Chondrocyte (in vitro differentiated cells): ENCODE data around the gene IFNK. TPM values are rescaled to one million over a fixed set of nuclear protein-coding genes. Genes with fewer than 3 reads are reported as not detected.

Source experiments
- DNase-seq: peaks from one replicate; pipeline ENCODE4 v3.0.0; 2021; ENCODE audit warnings: mixed read lengths, low spot score
- H3K27ac Mint-ChIP-seq: one replicate; pipeline ENCODE4 v1.8.0; 2021; ENCODE audit warnings: mild to moderate bottlenecking, moderate library complexity, mixed read lengths; ENCODE audit not compliant: unreplicated experiment
- H3K27me3 Mint-ChIP-seq: 2 replicates; pipeline ENCODE4 v1.8.0; 2021; ENCODE audit warnings: low read depth, mixed read lengths
- H3K36me3 Mint-ChIP-seq: 2 replicates; pipeline ENCODE4 v1.8.0; 2021; ENCODE audit warnings: low read depth, mixed read lengths
- H3K4me1 Mint-ChIP-seq: 2 replicates; pipeline ENCODE4 v1.8.0; 2021; ENCODE audit warnings: low read depth, mild to moderate bottlenecking, mixed read lengths
- H3K4me3 Mint-ChIP-seq: one replicate; pipeline ENCODE4 v1.8.0; 2021; ENCODE audit warnings: mild to moderate bottlenecking, moderate library complexity, mixed read lengths; ENCODE audit not compliant: unreplicated experiment
- H3K9me3 Mint-ChIP-seq: 2 replicates; pipeline ENCODE4 v1.8.0; 2021; ENCODE audit warnings: low read depth, mixed read lengths
- total RNA-seq: library from RNA; stranded (reverse); gene quantifications from 3 replicates; pipeline ENCODE4 v1.2.1, GENCODE V29; 2021
- TF ChIP-seq, protein P1 (sequence below): fragments of 200-600 bp; sonication (generic); IDR thresholded peaks from 2 replicates; pipeline ENCODE4 v1.5.0; 2021; ENCODE audit warnings: antibody characterized with exemption, mild to moderate bottlenecking, moderate library complexity

The IFNK gene
- total RNA-seq, 1 donor from 2014 or later = not detected

GRCh38 chr9:27528886-27529315, 4.8 kb downstream of the IFNK start:
- H3K36me3 Mint-ChIP-seq = peaks cover 3% of the 10 kb centered on the region

GRCh38 chr9:27529316-27530278, 5.5 kb downstream of the IFNK start, which contains the start of gene MOB3B:
Gene MOB3B (minus strand): TSS chr9:27529814. CDS start chr9:27455550, 74,264 bp downstream.
- DNase-seq = peak; percentile 89
- TF ChIP-seq, protein P1, sequence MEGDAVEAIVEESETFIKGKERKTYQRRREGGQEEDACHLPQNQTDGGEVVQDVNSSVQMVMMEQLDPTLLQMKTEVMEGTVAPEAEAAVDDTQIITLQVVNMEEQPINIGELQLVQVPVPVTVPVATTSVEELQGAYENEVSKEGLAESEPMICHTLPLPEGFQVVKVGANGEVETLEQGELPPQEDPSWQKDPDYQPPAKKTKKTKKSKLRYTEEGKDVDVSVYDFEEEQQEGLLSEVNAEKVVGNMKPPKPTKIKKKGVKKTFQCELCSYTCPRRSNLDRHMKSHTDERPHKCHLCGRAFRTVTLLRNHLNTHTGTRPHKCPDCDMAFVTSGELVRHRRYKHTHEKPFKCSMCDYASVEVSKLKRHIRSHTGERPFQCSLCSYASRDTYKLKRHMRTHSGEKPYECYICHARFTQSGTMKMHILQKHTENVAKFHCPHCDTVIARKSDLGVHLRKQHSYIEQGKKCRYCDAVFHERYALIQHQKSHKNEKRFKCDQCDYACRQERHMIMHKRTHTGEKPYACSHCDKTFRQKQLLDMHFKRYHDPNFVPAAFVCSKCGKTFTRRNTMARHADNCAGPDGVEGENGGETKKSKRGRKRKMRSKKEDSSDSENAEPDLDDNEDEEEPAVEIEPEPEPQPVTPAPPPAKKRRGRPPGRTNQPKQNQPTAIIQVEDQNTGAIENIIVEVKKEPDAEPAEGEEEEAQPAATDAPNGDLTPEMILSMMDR = peak; percentile 92
- Mint-ChIP-seq H3K27ac (no peak within 1 kb of the TSS), H3K36me3 (no peaks in the 10 kb centered on the region), H3K4me3 (peak within 1 kb of the TSS; percentile 88), H3K9me3 (no peaks in the 10 kb centered on the region), H3K4me1 (peaks cover 26% of the 10 kb centered on the region), H3K27me3 (peaks cover 7% of the 10 kb centered on the region)

More at GRCh38 chr9:27528886-27529315, 4.8 kb downstream of the IFNK start:
- H3K4me3 Mint-ChIP-seq = peak overlapping the region; percentile 88
- TF ChIP-seq, protein P1 = no peak
- H3K27me3 Mint-ChIP-seq = peaks cover 12% of the 10 kb centered on the region
- H3K9me3 Mint-ChIP-seq = no peaks in the 10 kb centered on the region
- no peak for DNase-seq
- no peak overlapping the region for H3K27ac Mint-ChIP-seq
- H3K4me1 Mint-ChIP-seq = peaks cover 26% of the 10 kb centered on the region

DNA sequence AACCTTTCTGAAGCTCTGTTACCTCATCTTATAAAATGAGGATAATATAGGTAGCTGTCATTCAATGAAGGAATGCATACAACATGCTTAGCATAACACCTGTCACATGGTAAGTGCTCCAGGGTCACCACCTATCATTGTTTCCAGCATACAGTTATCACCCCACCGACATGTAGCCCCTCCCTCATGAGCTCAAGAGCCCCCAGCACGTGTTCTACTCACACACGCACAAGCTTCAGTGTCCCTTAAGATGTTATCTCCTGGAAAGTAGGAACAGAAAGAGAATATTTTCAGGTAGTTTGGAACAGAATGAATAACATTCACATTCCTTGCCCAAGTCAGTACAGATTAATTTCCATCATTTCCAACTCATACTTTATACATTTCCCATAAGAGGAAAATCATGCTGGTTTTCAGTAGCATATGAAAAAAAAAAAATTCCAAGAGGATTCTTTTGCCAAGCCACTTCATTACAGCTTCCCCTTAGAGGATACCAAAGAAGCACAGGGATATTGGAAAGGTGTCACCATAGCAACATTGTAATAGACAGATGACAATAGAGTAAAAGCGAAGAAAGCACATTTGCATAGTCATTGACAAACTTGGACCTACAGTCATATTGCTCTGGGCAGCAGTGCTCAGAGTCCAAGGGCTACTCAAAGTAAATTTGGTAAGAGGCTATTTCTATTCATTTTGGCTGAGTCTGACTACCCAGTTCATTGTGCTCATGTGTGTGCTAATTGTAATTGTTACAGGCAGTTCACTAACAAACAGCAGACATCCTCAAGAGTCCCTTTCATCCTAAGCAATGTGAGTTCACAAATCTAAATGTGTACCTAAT, 7.0 kb downstream of the IFNK start:
- peaks cover 30% of the 10 kb centered on the region for H3K4me1 Mint-ChIP-seq
- no peak overlapping the region for H3K27ac Mint-ChIP-seq
- H3K9me3 Mint-ChIP-seq = no peaks in the 10 kb centered on the region
- TF ChIP-seq, protein P1 = no peak
- peaks cover 2% of the 10 kb centered on the region for H3K36me3 Mint-ChIP-seq
- peaks cover 5% of the 10 kb centered on the region for H3K27me3 Mint-ChIP-seq
- no peak for DNase-seq
- no peak overlapping the region for H3K4me3 Mint-ChIP-seq

DNA sequence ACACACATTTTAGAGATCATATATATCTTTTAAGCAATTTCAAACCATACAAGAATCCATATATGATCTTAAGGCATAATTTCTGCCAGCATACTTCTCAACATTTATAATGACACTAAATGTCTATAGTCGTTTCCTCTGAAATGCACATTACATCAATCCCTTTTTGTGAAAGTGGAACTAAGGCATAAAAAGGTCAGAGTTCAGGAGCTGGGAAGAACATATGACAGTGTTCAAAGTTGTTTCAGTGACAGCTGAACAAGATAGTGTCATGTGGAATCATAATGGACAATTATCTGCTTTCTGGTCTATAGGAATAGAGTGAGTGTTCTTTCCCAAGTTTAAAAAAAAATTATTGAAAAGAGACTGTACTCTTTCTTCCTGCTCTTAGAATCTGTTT, 8.0 kb downstream of the IFNK start:
- no peak overlapping the region for H3K4me3 Mint-ChIP-seq
- H3K4me1 Mint-ChIP-seq = peaks cover 33% of the 10 kb centered on the region
- DNase-seq = no peak
- H3K27ac Mint-ChIP-seq = no peak overlapping the region
- H3K36me3 Mint-ChIP-seq = peaks cover 2% of the 10 kb centered on the region
- peaks cover 5% of the 10 kb centered on the region for H3K27me3 Mint-ChIP-seq
- TF ChIP-seq, protein P1 = no peak
- H3K9me3 Mint-ChIP-seq = no peaks in the 10 kb centered on the region

DNA sequence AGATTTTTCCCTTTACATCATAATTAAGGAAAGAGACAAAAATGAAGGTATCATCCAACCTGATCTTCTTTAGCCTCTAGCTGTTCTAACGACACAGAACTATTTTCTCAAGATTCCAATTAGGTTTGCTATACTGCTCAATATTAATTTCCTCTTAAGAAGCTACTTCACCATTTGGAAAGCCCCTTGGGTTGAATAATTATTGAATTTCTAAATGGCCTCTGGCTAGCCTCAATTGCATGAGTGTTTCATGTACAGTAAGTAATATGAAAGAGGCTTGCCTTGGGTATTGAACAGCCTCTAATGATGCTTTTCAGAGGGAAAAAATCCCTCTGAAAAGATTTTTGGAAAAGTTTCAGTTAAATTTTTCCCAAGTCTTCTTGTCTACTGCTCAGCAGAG, 9.2 kb downstream of the IFNK start:
- H3K27me3 Mint-ChIP-seq = peaks cover 5% of the 10 kb centered on the region
- DNase-seq = no peak
- H3K4me1 Mint-ChIP-seq = peaks cover 30% of the 10 kb centered on the region
- no peak overlapping the region for H3K27ac Mint-ChIP-seq
- no peaks in the 10 kb centered on the region for H3K9me3 Mint-ChIP-seq
- TF ChIP-seq, protein P1 = no peak
- no peak overlapping the region for H3K4me3 Mint-ChIP-seq
- peaks cover 2% of the 10 kb centered on the region for H3K36me3 Mint-ChIP-seq
